ENCODE data around the gene BMAL1.

The BMAL1 gene

DNA sequence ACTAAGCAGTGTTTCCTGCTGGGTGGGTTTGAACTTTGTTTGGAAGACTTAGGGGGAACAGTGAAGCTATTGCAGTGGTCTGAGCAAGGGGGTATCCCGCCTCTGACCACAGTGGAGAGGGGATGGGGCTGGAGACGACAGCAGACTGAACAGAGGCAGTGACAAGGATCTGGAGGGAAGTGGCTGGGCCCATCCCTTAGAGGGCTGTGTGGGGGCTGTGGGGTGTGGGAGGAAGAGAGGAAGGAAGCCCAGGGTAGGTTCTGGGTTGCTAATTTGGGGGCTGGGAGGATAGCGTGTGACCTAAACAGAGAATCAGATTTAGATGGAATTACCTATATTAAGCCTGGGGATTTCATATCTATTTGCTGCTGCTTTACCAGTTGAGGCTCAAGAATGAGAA is 70.7 kb downstream of the BMAL1 start:
- TF ChIP-seq ZNF565 (CRISPR knock-in tag; conservative IDR thresholded peaks at IDR 0.05; ENCODE audit: low read depth) (no peak), ZNF70 (CRISPR knock-in tag; IDR thresholded peaks at IDR 0.05) (no peak), GLIS3 (CRISPR knock-in tag; IDR thresholded peaks at IDR 0.05) (no peak), ZC3H10 (CRISPR knock-in tag; IDR thresholded peaks at IDR 0.05) (no peak), ESRRG (CRISPR knock-in tag; IDR thresholded peaks at IDR 0.05) (no peak), PATZ1 (CRISPR knock-in tag; IDR thresholded peaks at IDR 0.05; ENCODE audit: borderline replicate concordance) (no peak), TCF4 (CRISPR knock-in tag; IDR thresholded peaks at IDR 0.05; ENCODE audit: borderline replicate concordance) (no peak), POU6F1 (CRISPR knock-in tag; IDR thresholded peaks at IDR 0.05; ENCODE audit: borderline replicate concordance, low read depth) (no peak), ISL1 (CRISPR knock-in tag; IDR thresholded peaks at IDR 0.05) (no peak)
- no peak for ATAC-seq

DNA sequence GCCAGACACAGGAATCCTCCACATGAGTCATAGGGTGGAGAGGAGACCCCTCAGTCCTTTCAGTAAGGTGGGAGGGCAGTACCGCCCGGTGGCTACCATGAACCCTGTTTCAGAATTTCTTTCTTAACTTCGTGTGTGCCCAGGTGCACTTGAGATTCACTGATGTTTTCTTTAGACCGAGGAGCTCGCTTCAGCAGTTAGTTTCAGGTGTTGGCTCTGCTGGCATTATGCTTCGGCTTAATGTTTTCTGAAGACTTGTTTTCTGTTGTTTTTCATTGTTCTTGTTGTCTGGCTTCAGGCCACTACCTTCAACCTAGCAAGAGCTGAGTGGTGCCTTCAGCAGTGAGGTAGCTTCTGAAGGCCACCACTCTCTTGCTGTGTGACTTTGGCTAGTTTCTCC is 71.5 kb downstream of the BMAL1 start:
- ATAC-seq: no peak
- TF ChIP-seq, protein P1, sequence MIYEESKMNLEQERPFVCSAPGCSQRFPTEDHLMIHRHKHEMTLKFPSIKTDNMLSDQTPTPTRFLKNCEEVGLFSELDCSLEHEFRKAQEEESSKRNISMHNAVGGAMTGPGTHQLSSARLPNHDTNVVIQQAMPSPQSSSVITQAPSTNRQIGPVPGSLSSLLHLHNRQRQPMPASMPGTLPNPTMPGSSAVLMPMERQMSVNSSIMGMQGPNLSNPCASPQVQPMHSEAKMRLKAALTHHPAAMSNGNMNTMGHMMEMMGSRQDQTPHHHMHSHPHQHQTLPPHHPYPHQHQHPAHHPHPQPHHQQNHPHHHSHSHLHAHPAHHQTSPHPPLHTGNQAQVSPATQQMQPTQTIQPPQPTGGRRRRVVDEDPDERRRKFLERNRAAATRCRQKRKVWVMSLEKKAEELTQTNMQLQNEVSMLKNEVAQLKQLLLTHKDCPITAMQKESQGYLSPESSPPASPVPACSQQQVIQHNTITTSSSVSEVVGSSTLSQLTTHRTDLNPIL (CRISPR knock-in tag; IDR thresholded peaks at IDR 0.05; ENCODE audit: low read depth): no peak
- TF ChIP-seq ZNF8 (CRISPR knock-in tag; IDR thresholded peaks at IDR 0.05): no peak
- no peak for TF ChIP-seq ARNTL (CRISPR knock-in tag; IDR thresholded peaks at IDR 0.05; ENCODE audit: borderline replicate concordance, low read depth)
- TF ChIP-seq ZC3H10 (CRISPR knock-in tag; IDR thresholded peaks at IDR 0.05): no peak
- TF ChIP-seq PPARA (CRISPR knock-in tag; IDR thresholded peaks at IDR 0.05; ENCODE audit: borderline replicate concordance): no peak
- no peak for TF ChIP-seq PATZ1 (CRISPR knock-in tag; IDR thresholded peaks at IDR 0.05; ENCODE audit: borderline replicate concordance)
- no peak for TF ChIP-seq BACH2 (CRISPR knock-in tag; IDR thresholded peaks at IDR 0.05; ENCODE audit: borderline replicate concordance)
- TF ChIP-seq ISL1 (CRISPR knock-in tag; IDR thresholded peaks at IDR 0.05): no peak
- TF ChIP-seq OSR1 (CRISPR knock-in tag; IDR thresholded peaks at IDR 0.05): no peak
- no peak for TF ChIP-seq TSHZ2 (CRISPR knock-in tag; IDR thresholded peaks at IDR 0.05)
- TF ChIP-seq ZNF565 (CRISPR knock-in tag; conservative IDR thresholded peaks at IDR 0.05; ENCODE audit: low read depth): no peak
- no peak for TF ChIP-seq TCF4 (CRISPR knock-in tag; IDR thresholded peaks at IDR 0.05; ENCODE audit: borderline replicate concordance)
- TF ChIP-seq ZNF70 (CRISPR knock-in tag; IDR thresholded peaks at IDR 0.05): no peak
- TF ChIP-seq TOX (CRISPR knock-in tag; IDR thresholded peaks at IDR 0.05; ENCODE audit: borderline replicate concordance): no peak
- no peak for TF ChIP-seq RARB (CRISPR knock-in tag; IDR thresholded peaks at IDR 0.05)

DNA sequence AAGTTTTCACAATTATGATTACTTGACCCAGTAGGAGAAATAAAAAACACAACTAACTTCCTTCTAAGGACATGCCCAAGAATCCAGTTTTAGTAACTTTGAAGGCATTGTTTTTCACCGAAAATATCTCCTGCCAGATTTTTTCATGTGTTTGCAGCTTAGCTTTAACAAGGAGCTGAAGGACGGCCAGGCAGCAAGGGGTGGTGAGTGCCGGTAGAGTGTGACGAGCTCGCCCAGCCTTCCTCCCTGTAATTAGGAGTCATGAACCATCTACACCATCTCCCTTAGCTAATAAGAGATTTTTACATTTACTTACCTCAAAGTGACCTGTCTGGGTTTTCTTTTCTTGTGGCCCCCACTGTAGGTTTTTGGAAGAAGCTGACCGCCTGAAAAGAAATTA is 72.0 kb downstream of the BMAL1 start:
- ATAC-seq: no peak
- TF ChIP-seq TSHZ2 (CRISPR knock-in tag; IDR thresholded peaks at IDR 0.05) (no peak), TOX (CRISPR knock-in tag; IDR thresholded peaks at IDR 0.05; ENCODE audit: borderline replicate concordance) (no peak), ZNF8 (CRISPR knock-in tag; IDR thresholded peaks at IDR 0.05) (no peak), SNAI2 (CRISPR knock-in tag; IDR thresholded peaks at IDR 0.05) (no peak), CSDC2 (CRISPR knock-in tag; IDR thresholded peaks at IDR 0.05) (no peak), ISL1 (CRISPR knock-in tag; IDR thresholded peaks at IDR 0.05) (no peak), ZFP3 (CRISPR knock-in tag; IDR thresholded peaks at IDR 0.05) (no peak), RARB (CRISPR knock-in tag; IDR thresholded peaks at IDR 0.05) (no peak), OSR1 (CRISPR knock-in tag; IDR thresholded peaks at IDR 0.05) (no peak), PATZ1 (CRISPR knock-in tag; IDR thresholded peaks at IDR 0.05; ENCODE audit: borderline replicate concordance) (no peak), ZNF70 (CRISPR knock-in tag; IDR thresholded peaks at IDR 0.05) (no peak)
- TF ChIP-seq, protein P1 (CRISPR knock-in tag; IDR thresholded peaks at IDR 0.05; ENCODE audit: low read depth): no peak
